ENCODE data around the gene APBA2. TPM values are rescaled to one million over a fixed set of nuclear protein-coding genes. Genes with fewer than 3 reads are reported as not detected.

Gene APBA2
- total and polyA plus RNA-seq, 8 donors, result 0.45 to 13.3 (median 2.0) TPM; not detected in 1

DNA sequence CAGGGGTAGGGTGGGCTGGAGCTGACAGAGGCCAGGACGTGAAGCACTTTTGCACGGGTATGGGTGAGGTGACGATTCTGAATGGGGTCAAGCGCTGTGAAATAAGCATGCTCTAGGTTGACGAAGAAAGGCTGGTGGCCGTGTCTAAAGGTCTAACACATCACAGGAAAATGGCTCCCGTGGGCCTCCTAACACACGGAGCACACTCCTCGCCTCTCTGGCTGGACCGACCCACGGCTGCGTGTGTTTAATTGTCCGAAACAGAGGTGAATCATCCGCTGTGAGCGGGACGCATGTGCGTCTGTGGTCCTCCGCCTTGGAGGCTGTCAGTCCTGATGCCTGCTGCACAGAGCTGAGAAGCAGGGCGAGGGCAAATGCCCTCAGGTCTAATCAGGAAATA lies 253.3 kb downstream of the APBA2 start:
- intact Hi-C loops (cut with DNase I; ENCODE audit: low total_unique reads), result no loop called here
- TF ChIP-seq POLR2A (IDR thresholded peaks at IDR 0.05) (no peak), POLR2AphosphoS5 (IDR thresholded peaks at IDR 0.05) (no peak), EP300 (IDR thresholded peaks at IDR 0.05) (no peak)
- TF ChIP-seq, protein P1, sequence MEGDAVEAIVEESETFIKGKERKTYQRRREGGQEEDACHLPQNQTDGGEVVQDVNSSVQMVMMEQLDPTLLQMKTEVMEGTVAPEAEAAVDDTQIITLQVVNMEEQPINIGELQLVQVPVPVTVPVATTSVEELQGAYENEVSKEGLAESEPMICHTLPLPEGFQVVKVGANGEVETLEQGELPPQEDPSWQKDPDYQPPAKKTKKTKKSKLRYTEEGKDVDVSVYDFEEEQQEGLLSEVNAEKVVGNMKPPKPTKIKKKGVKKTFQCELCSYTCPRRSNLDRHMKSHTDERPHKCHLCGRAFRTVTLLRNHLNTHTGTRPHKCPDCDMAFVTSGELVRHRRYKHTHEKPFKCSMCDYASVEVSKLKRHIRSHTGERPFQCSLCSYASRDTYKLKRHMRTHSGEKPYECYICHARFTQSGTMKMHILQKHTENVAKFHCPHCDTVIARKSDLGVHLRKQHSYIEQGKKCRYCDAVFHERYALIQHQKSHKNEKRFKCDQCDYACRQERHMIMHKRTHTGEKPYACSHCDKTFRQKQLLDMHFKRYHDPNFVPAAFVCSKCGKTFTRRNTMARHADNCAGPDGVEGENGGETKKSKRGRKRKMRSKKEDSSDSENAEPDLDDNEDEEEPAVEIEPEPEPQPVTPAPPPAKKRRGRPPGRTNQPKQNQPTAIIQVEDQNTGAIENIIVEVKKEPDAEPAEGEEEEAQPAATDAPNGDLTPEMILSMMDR (IDR thresholded peaks at IDR 0.05), result no peak
- Histone ChIP-seq H3K27me3 (peaks cover 0 to 46% (median 12%) of the 10 kb centered on the region in 3 donors), H3K4me1 (peaks cover 0 to 11% (median 7%) of the 10 kb centered on the region in 4 donors), H3K36me3 (no peaks in the 10 kb centered on the region), H3K9me3 (no peaks in the 10 kb centered on the region), H3K27ac (no peak overlapping the region), H3K4me3 (no peak overlapping the region)
- 85 to 90% (median 88%) methylated on average over 19 of the region's 19 CpGs for whole genome bisulfite sequencing, 5 donors
- no peak for DNase-seq

- intact Hi-C loops (cut with DNase I; ENCODE audit: low total_unique reads), result no loop called here
- no peak overlapping the region for H3K27ac ChIP-seq
- WGBS, 5 donors, result 10 to 17% (median 11%) methylated on average over 29 to 31 of the region's 31 CpGs
These were observed 254.0 kb downstream of the APBA2 start for GRCh38 chr15:29139540-29140459.

GRCh38 chr15:29140475-29141307 lies 254.9 kb downstream of the APBA2 start:
- Histone ChIP-seq H3K36me3 (no peaks in the 10 kb centered on the region), H3K9me3 (no peaks in the 10 kb centered on the region), H3K27ac (no peak overlapping the region), H3K27me3 (peaks cover 5 to 46% (median 12%) of the 10 kb centered on the region in 3 donors), H3K4me3 (no peak overlapping the region), H3K4me1 (peaks cover 0 to 11% (median 7%) of the 10 kb centered on the region in 4 donors)
- intact Hi-C loops (cut with DNase I; ENCODE audit: low total_unique reads), result no loop called here
- DNase-seq, result peak in 1 of 2 donors; percentile 11
- TF ChIP-seq POLR2A (IDR thresholded peaks at IDR 0.05), result no peak
- 63 to 73% (median 70%) methylated on average over 11 to 15 of the region's 15 CpGs for WGBS, 5 donors

More at GRCh38 chr15:29139540-29140459, 254.0 kb downstream of the APBA2 start:
- Histone ChIP-seq H3K27me3 (peaks cover 5 to 46% (median 12%) of the 10 kb centered on the region in 3 donors), H3K4me3 (no peak overlapping the region), H3K4me1 (peaks cover 0 to 11% (median 7%) of the 10 kb centered on the region in 4 donors), H3K36me3 (no peaks in the 10 kb centered on the region), H3K9me3 (no peaks in the 10 kb centered on the region)
- TF ChIP-seq, protein P1 (IDR thresholded peaks at IDR 0.05), result peak in 5 of 7 experiments; percentile 23 to 62 (median 48)
- no peak for TF ChIP-seq POLR2AphosphoS5 (IDR thresholded peaks at IDR 0.05)
- DNase-seq, result peak; percentile 38 to 81

DNA sequence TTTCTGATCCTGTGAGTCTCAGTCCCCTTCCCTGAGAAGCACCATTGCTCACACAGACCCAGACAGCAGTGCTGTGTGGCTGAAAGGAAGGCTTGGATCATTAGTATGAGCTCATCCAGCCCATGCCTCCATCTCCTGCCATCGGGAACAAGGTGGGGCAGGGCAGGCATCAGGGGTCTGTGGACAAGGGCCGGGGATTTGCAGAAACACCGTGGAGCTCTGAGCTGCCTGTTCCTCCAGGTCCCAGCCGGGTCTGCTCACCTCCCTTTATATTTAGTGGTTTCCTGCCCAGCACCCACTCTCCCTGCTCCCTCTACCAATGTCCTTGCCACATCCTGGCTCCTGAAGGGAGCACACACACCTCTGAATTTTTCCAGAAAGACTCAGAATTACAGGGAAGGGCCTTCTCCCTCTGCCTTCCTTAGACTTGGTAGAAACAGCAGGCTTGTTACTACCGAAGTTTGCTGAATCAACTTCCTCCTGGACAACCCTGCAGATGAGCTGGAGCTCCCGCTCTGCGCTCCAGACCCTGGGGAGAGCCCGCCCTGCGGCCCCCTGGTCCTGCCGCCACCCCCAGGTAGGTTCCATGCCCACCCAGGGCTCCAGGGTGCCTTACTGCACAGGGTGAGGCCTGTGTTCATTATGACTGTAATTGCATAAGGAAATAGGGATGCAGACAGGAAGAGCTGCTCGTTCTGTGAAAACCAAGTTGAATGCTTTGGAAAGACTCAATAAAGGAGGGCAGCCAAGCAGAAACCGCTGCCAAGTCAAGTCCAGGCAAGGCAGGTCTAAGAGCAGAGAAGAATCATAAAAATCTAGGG lies 255.7 kb downstream of the APBA2 start:
- intact Hi-C loops (cut with DNase I; ENCODE audit: low total_unique reads), result no loop called here
- WGBS, 5 donors, result 63 to 80% (median 67%) methylated on average over 12 of the region's 12 CpGs
- H3K9me3 ChIP-seq, result no peaks in the 10 kb centered on the region
- no peak overlapping the region for H3K27ac ChIP-seq
- H3K4me3 ChIP-seq, result no peak overlapping the region
- H3K4me1 ChIP-seq, result peaks cover 0 to 11% (median 7%) of the 10 kb centered on the region in 4 donors
- H3K27me3 ChIP-seq, result peaks cover 5 to 46% (median 12%) of the 10 kb centered on the region in 3 donors
- TF ChIP-seq EP300 (IDR thresholded peaks at IDR 0.05) (no peak), POLR2AphosphoS5 (IDR thresholded peaks at IDR 0.05) (no peak), POLR2A (IDR thresholded peaks at IDR 0.05) (no peak)
- TF ChIP-seq, protein P1 (IDR thresholded peaks at IDR 0.05), result no peak
- H3K36me3 ChIP-seq, result no peaks in the 10 kb centered on the region
- DNase-seq, result peak in 1 of 2 donors; percentile 11

Data from stomach (tissue), 9 donors.